ENCODE results near the gene ANXA8L1.
"Not testable (repeated sequence)": the region's sequence is repeated elsewhere in the genome, so short reads cannot be mapped to it uniquely, and the experiment has no call there.

ANXA8L1 gene

GRCh38 chr10:46367666-46368240 lies 7.8 kb upstream of the ANXA8L1 start:
- not testable (repeated sequence) for H3K4me3 ChIP-seq (ENCODE audit: low read length); H3K4me1 ChIP-seq (ENCODE audit: low read length); H3K9ac ChIP-seq (ENCODE audit: low read length); H3K36me3 ChIP-seq (replicated peaks; ENCODE audit: insufficient read depth, low read length); H4K20me1 ChIP-seq (ENCODE audit: insufficient read depth, low read length); DNase-seq; H3K27me3 ChIP-seq (replicated peaks; ENCODE audit: insufficient read depth, low read length); H3K9me2 ChIP-seq (replicated peaks; ENCODE audit: insufficient read depth, low read length); H3K9me3 ChIP-seq (replicated peaks; ENCODE audit: insufficient read depth, low read length); H3K4me2 ChIP-seq (ENCODE audit: low read depth, low read length); H3F3A ChIP-seq (ENCODE audit: insufficient read depth, low read length); H3K27ac ChIP-seq (ENCODE audit: low read length); H3K79me2 ChIP-seq (ENCODE audit: low read length); H2AFZ ChIP-seq (ENCODE audit: low read length)

- H3K9ac ChIP-seq (ENCODE audit: low read length); H4K20me1 ChIP-seq (ENCODE audit: insufficient read depth, low read length); H3K79me2 ChIP-seq (ENCODE audit: low read length); H2AFZ ChIP-seq (ENCODE audit: low read length); H3K36me3 ChIP-seq (replicated peaks; ENCODE audit: insufficient read depth, low read length); H3K27ac ChIP-seq (ENCODE audit: low read length); DNase-seq; H3K9me2 ChIP-seq (replicated peaks; ENCODE audit: insufficient read depth, low read length); H3K9me3 ChIP-seq (replicated peaks; ENCODE audit: insufficient read depth, low read length); H3K27me3 ChIP-seq (replicated peaks; ENCODE audit: insufficient read depth, low read length); H3K4me1 ChIP-seq (ENCODE audit: low read length); H3K4me3 ChIP-seq (ENCODE audit: low read length); H3K4me2 ChIP-seq (ENCODE audit: low read depth, low read length); H3F3A ChIP-seq (ENCODE audit: insufficient read depth, low read length): not testable (repeated sequence)
These were observed 6.6 kb upstream of the ANXA8L1 start for GRCh38 chr10:46368956-46369355.

GRCh38 chr10:46374410-46374809 lies 1.2 kb upstream of the ANXA8L1 start:
- not testable (repeated sequence) for H3F3A ChIP-seq (ENCODE audit: insufficient read depth, low read length); H3K9me3 ChIP-seq (replicated peaks; ENCODE audit: insufficient read depth, low read length); H3K36me3 ChIP-seq (replicated peaks; ENCODE audit: insufficient read depth, low read length); H2AFZ ChIP-seq (ENCODE audit: low read length); H3K79me2 ChIP-seq (ENCODE audit: low read length); DNase-seq; H3K4me2 ChIP-seq (ENCODE audit: low read depth, low read length); H3K27me3 ChIP-seq (replicated peaks; ENCODE audit: insufficient read depth, low read length); H3K27ac ChIP-seq (ENCODE audit: low read length); H3K9me2 ChIP-seq (replicated peaks; ENCODE audit: insufficient read depth, low read length); H3K4me3 ChIP-seq (ENCODE audit: low read length); H4K20me1 ChIP-seq (ENCODE audit: insufficient read depth, low read length); H3K4me1 ChIP-seq (ENCODE audit: low read length); H3K9ac ChIP-seq (ENCODE audit: low read length)

GRCh38 chr10:46377022-46377421 lies 1.4 kb downstream of the ANXA8L1 start:
- not testable (repeated sequence) for H3K4me3 ChIP-seq (ENCODE audit: low read length); H3K79me2 ChIP-seq (ENCODE audit: low read length)

GRCh38 chr10:46377651-46378050 lies 2.1 kb downstream of the ANXA8L1 start:
- not testable (repeated sequence) for H3K4me1 ChIP-seq (ENCODE audit: low read length); H3F3A ChIP-seq (ENCODE audit: insufficient read depth, low read length); DNase-seq; H3K9me2 ChIP-seq (replicated peaks; ENCODE audit: insufficient read depth, low read length); H4K20me1 ChIP-seq (ENCODE audit: insufficient read depth, low read length); H3K36me3 ChIP-seq (replicated peaks; ENCODE audit: insufficient read depth, low read length); H3K79me2 ChIP-seq (ENCODE audit: low read length); H3K4me3 ChIP-seq (ENCODE audit: low read length); H3K4me2 ChIP-seq (ENCODE audit: low read depth, low read length); H2AFZ ChIP-seq (ENCODE audit: low read length); H3K27me3 ChIP-seq (replicated peaks; ENCODE audit: insufficient read depth, low read length); H3K9ac ChIP-seq (ENCODE audit: low read length); H3K27ac ChIP-seq (ENCODE audit: low read length); H3K9me3 ChIP-seq (replicated peaks; ENCODE audit: insufficient read depth, low read length)

More at GRCh38 chr10:46377022-46377421, 1.4 kb downstream of the ANXA8L1 start:
- not testable (repeated sequence) for H3K9me3 ChIP-seq (replicated peaks; ENCODE audit: insufficient read depth, low read length); H2AFZ ChIP-seq (ENCODE audit: low read length); H3K4me2 ChIP-seq (ENCODE audit: low read depth, low read length); H3K27me3 ChIP-seq (replicated peaks; ENCODE audit: insufficient read depth, low read length); H3K36me3 ChIP-seq (replicated peaks; ENCODE audit: insufficient read depth, low read length); H3F3A ChIP-seq (ENCODE audit: insufficient read depth, low read length); H3K27ac ChIP-seq (ENCODE audit: low read length); H4K20me1 ChIP-seq (ENCODE audit: insufficient read depth, low read length); H3K9ac ChIP-seq (ENCODE audit: low read length); DNase-seq; H3K9me2 ChIP-seq (replicated peaks; ENCODE audit: insufficient read depth, low read length); H3K4me1 ChIP-seq (ENCODE audit: low read length)

- H3K9me3 ChIP-seq (replicated peaks; ENCODE audit: insufficient read depth, low read length); H3K36me3 ChIP-seq (replicated peaks; ENCODE audit: insufficient read depth, low read length); H3K4me3 ChIP-seq (ENCODE audit: low read length); H3K9ac ChIP-seq (ENCODE audit: low read length); H2AFZ ChIP-seq (ENCODE audit: low read length); DNase-seq; H3K27ac ChIP-seq (ENCODE audit: low read length); H3F3A ChIP-seq (ENCODE audit: insufficient read depth, low read length); H3K4me2 ChIP-seq (ENCODE audit: low read depth, low read length); H3K27me3 ChIP-seq (replicated peaks; ENCODE audit: insufficient read depth, low read length); H3K4me1 ChIP-seq (ENCODE audit: low read length); H4K20me1 ChIP-seq (ENCODE audit: insufficient read depth, low read length); H3K79me2 ChIP-seq (ENCODE audit: low read length); H3K9me2 ChIP-seq (replicated peaks; ENCODE audit: insufficient read depth, low read length): not testable (repeated sequence)
These were observed 2.5 kb downstream of the ANXA8L1 start for GRCh38 chr10:46378108-46378507.

- H3K4me1 ChIP-seq (ENCODE audit: low read length); H3K4me3 ChIP-seq (ENCODE audit: low read length); H3K27me3 ChIP-seq (replicated peaks; ENCODE audit: insufficient read depth, low read length); H3K9me2 ChIP-seq (replicated peaks; ENCODE audit: insufficient read depth, low read length); H3F3A ChIP-seq (ENCODE audit: insufficient read depth, low read length); DNase-seq; H3K79me2 ChIP-seq (ENCODE audit: low read length); H4K20me1 ChIP-seq (ENCODE audit: insufficient read depth, low read length); H2AFZ ChIP-seq (ENCODE audit: low read length); H3K9me3 ChIP-seq (replicated peaks; ENCODE audit: insufficient read depth, low read length); H3K27ac ChIP-seq (ENCODE audit: low read length); H3K9ac ChIP-seq (ENCODE audit: low read length); H3K4me2 ChIP-seq (ENCODE audit: low read depth, low read length); H3K36me3 ChIP-seq (replicated peaks; ENCODE audit: insufficient read depth, low read length): not testable (repeated sequence)
These were observed 3.8 kb downstream of the ANXA8L1 start for GRCh38 chr10:46379233-46379848.

GRCh38 chr10:46385858-46386257 lies 10.3 kb downstream of the ANXA8L1 start:
- not testable (repeated sequence) for H3K4me2 ChIP-seq (ENCODE audit: low read depth, low read length); H3F3A ChIP-seq (ENCODE audit: insufficient read depth, low read length); H2AFZ ChIP-seq (ENCODE audit: low read length); H3K4me3 ChIP-seq (ENCODE audit: low read length); H3K9me2 ChIP-seq (replicated peaks; ENCODE audit: insufficient read depth, low read length); H3K4me1 ChIP-seq (ENCODE audit: low read length); H3K36me3 ChIP-seq (replicated peaks; ENCODE audit: insufficient read depth, low read length); H4K20me1 ChIP-seq (ENCODE audit: insufficient read depth, low read length); H3K9ac ChIP-seq (ENCODE audit: low read length); H3K27me3 ChIP-seq (replicated peaks; ENCODE audit: insufficient read depth, low read length); H3K79me2 ChIP-seq (ENCODE audit: low read length); DNase-seq; H3K27ac ChIP-seq (ENCODE audit: low read length); H3K9me3 ChIP-seq (replicated peaks; ENCODE audit: insufficient read depth, low read length)

Data from MM.1S (cell line).